Panc1 (cell line): ENCODE measurements around the gene PSMD1. TPM values are rescaled to one million over a fixed set of nuclear protein-coding genes. Genes with fewer than 3 reads are reported as not detected.

Source experiments
- ATAC-seq: fragments of 200-7000 bp; cut with Tn5 transposase; 2 replicates; pipeline ENCODE4 v1.9.1; 2020; ENCODE audit warnings: mild to moderate bottlenecking, moderate library complexity
- BruUV-seq: library from RNA; stranded (reverse); fragments of 400-500 nt; replicated peaks from 2 replicates; lab custom pipeline; 2021; lab: Mats Ljungman, UMichigan
- CTCF ChIA-PET: fragments of 300-600 bp; sonication (Branson Sonifier 250); formaldehyde crosslinking; loops from one replicate; lab custom pipeline; 2022; ENCODE audit warnings: antibody characterized with exemption; lab: Charles Lee
- POLR2A ChIA-PET: fragments of 300-600 bp; sonication (Branson Sonifier 250); formaldehyde crosslinking; loops from one replicate; lab custom pipeline; 2022; ENCODE audit warnings: antibody characterized with exemption; lab: Charles Lee
- DNase-seq: peaks from one replicate; pipeline ENCODE4 v3.0.0-alpha.2; 2010; ENCODE audit warnings: low read depth, low spot score
- H3K27ac ChIP-seq: 2 replicates; pipeline ENCODE4 v1.5.1; 2011; ENCODE audit warnings: mild to moderate bottlenecking, low read length, inconsistent platforms
- H3K27me3 ChIP-seq: fragments of 200-500 bp; sonication (Bioruptor generic); 2 replicates; pipeline ENCODE4 v1.6.0; 2014; ENCODE audit warnings: low read length, inconsistent platforms; ENCODE audit not compliant: control insufficient read depth, insufficient read depth
- H3K36me3 ChIP-seq: fragments of 200-500 bp; sonication (Bioruptor generic); 2 replicates; pipeline ENCODE4 v1.5.1; 2014; ENCODE audit warnings: inconsistent platforms, mild to moderate bottlenecking, low read length, moderate library complexity; ENCODE audit not compliant: control insufficient read depth, insufficient read depth
- H3K4me1 ChIP-seq: 2 replicates; pipeline ENCODE4 v1.5.1; 2011; ENCODE audit warnings: inconsistent platforms, mild to moderate bottlenecking, low read length, moderate library complexity; ENCODE audit not compliant: control insufficient read depth, insufficient read depth
- H3K4me3 ChIP-seq, 2 experiments: 2 replicates each; pipeline ENCODE4 v1.5.1; 2011 to 2012; ENCODE audit warnings: low read depth in 2 of 2, low read length in 2 of 2, mild to moderate bottlenecking in 2 of 2, inconsistent platforms in 1 of 2, moderate library complexity in 1 of 2
- H3K9me3 ChIP-seq: fragments of 200-500 bp; sonication (Bioruptor generic); 2 replicates; pipeline ENCODE4 v1.5.1; 2014; ENCODE audit warnings: low read depth, mild to moderate bottlenecking, inconsistent platforms, low read length, moderate library complexity; ENCODE audit not compliant: control insufficient read depth, insufficient read depth
- POLR2AphosphoS5 ChIP-seq: IDR thresholded peaks from 2 replicates; pipeline ENCODE4 v1.6.1; 2012; ENCODE audit warnings: mild to moderate bottlenecking, low read depth, low read length, moderate library complexity
- SIN3A ChIP-seq: IDR thresholded peaks from 2 replicates; pipeline ENCODE4 v1.6.1; 2012; ENCODE audit warnings: low read depth, mild to moderate bottlenecking, low read length, moderate library complexity, borderline replicate concordance; ENCODE audit not compliant: insufficient read depth
- TCF7L2 ChIP-seq: IDR thresholded peaks from 2 replicates; pipeline ENCODE4 v1.6.1; 2011; ENCODE audit warnings: mild to moderate bottlenecking, low read depth, low read length, inconsistent platforms
- in situ Hi-C: cut with HindIII; loops from 2 replicates; pipeline ENCODE4 v1.10.0; 2016; ENCODE audit warnings: low sequenced_read_pairs, low pct_unique_long_range_greater_than_20kb
- intact Hi-C: fragments of 100-400 bp; cut with micrococcal nuclease; formaldehyde crosslinking; loops from one replicate; pipeline ENCODE4 v1.10.0; 2022; ENCODE audit not compliant: unreplicated experiment
- total RNA-seq: library from RNA; stranded (reverse); gene quantifications from one replicate; pipeline ENCODE4 v1.2.1, GENCODE V29; 2021; ENCODE audit not compliant: unreplicated experiment
- TF ChIP-seq, protein P1 (sequence below), 2 experiments: IDR thresholded peaks; 2 replicates each; pipeline ENCODE4 v1.6.1; 2011 to 2012; ENCODE audit warnings: low read depth in 2 of 2, control low read depth in 1 of 2, low read length in 1 of 2, mild to moderate bottlenecking in 1 of 2, moderate library complexity in 1 of 2; ENCODE audit not compliant: insufficient read depth in 1 of 2
- TF ChIP-seq, protein P2 (sequence below): fragments of 450-650 bp; IDR thresholded peaks from 2 replicates; pipeline ENCODE4 v1.5.1; 2017; ENCODE audit warnings: mild to moderate bottlenecking

Gene PSMD1
- total RNA-seq, 1 experiment from 2014 or later: 146 TPM

DNA sequence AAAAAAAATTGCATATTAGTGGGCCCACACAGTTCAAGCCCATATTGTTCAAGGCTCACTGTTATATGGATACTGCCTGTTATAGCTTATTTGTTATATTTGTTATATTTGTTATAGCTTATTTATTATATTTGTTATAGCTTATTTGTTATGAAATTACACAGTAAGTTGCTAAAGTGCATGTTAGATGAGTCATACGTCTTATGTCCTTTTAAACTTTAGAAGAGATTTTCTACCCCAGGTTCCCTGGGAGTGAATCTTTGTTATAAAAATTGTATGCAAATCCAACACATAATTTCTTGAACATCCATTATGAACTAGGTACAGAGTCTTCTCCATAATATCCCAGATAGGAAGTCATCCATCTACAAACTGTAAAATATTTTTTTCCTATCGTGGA is 46.1 kb downstream of the PSMD1 start:
- no TSS peak for BruUV-seq
- Histone ChIP-seq H3K9me3 (peaks cover 8% of the 10 kb centered on the region; the same call in 1 of the 2 replicates), H3K4me3 (no peak overlapping the region), H3K4me1 (no peaks in the 10 kb centered on the region), H3K27me3 (no peaks in the 10 kb centered on the region), H3K36me3 (peaks cover 11% of the 10 kb centered on the region), H3K27ac (no peak overlapping the region)
- ChIA-PET POLR2A (no interaction called here), CTCF (no interaction called here)
- DNase-seq (no peak), ATAC-seq (no peak)
- intact Hi-C loops: loop anchor here (10.0 kb wide), 1 partner anchor 92 kb away; the partner anchor contains the start of gene ARMC9
- no peak for TF ChIP-seq TCF7L2
- TF ChIP-seq, protein P1, sequence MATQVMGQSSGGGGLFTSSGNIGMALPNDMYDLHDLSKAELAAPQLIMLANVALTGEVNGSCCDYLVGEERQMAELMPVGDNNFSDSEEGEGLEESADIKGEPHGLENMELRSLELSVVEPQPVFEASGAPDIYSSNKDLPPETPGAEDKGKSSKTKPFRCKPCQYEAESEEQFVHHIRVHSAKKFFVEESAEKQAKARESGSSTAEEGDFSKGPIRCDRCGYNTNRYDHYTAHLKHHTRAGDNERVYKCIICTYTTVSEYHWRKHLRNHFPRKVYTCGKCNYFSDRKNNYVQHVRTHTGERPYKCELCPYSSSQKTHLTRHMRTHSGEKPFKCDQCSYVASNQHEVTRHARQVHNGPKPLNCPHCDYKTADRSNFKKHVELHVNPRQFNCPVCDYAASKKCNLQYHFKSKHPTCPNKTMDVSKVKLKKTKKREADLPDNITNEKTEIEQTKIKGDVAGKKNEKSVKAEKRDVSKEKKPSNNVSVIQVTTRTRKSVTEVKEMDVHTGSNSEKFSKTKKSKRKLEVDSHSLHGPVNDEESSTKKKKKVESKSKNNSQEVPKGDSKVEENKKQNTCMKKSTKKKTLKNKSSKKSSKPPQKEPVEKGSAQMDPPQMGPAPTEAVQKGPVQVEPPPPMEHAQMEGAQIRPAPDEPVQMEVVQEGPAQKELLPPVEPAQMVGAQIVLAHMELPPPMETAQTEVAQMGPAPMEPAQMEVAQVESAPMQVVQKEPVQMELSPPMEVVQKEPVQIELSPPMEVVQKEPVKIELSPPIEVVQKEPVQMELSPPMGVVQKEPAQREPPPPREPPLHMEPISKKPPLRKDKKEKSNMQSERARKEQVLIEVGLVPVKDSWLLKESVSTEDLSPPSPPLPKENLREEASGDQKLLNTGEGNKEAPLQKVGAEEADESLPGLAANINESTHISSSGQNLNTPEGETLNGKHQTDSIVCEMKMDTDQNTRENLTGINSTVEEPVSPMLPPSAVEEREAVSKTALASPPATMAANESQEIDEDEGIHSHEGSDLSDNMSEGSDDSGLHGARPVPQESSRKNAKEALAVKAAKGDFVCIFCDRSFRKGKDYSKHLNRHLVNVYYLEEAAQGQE (IDR thresholded peaks at IDR 0.05; ENCODE audit: insufficient read depth in 1 of 2, low read depth in 2 of 2, low read length in 1 of 2): no peak
- TF ChIP-seq SIN3A: no peak
- TF ChIP-seq, protein P2, sequence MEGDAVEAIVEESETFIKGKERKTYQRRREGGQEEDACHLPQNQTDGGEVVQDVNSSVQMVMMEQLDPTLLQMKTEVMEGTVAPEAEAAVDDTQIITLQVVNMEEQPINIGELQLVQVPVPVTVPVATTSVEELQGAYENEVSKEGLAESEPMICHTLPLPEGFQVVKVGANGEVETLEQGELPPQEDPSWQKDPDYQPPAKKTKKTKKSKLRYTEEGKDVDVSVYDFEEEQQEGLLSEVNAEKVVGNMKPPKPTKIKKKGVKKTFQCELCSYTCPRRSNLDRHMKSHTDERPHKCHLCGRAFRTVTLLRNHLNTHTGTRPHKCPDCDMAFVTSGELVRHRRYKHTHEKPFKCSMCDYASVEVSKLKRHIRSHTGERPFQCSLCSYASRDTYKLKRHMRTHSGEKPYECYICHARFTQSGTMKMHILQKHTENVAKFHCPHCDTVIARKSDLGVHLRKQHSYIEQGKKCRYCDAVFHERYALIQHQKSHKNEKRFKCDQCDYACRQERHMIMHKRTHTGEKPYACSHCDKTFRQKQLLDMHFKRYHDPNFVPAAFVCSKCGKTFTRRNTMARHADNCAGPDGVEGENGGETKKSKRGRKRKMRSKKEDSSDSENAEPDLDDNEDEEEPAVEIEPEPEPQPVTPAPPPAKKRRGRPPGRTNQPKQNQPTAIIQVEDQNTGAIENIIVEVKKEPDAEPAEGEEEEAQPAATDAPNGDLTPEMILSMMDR: no peak
- TF ChIP-seq POLR2AphosphoS5: no peak
- in situ Hi-C loops: no loop called here

DNA sequence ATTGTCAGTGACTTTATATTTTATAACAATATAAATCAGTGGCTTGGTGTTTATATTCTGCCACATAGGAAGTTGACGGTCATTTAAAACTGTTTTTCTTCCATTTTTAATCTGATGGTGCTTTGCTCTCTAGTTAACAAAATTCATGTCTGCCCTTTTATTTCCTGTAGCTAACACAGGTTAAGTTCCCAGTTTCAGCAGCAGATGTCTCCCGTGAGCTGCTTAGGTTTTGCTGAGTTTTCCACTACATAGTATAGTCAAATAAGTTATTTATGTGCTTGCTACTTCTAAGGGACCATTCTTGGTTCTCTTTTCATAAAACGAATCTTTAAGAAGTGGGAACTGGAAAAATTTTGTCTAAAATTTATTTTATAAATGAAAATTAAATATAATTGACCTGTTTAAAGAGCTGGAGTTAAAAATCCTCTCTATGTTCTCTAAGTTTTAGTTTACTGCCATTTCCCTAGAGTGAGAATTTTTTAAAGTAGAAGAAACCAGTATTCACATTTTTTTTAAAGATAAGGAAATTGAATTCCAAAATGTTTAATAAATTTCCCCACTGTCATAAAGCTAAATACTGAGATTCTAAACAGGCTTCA is 47.5 kb downstream of the PSMD1 start:
- Histone ChIP-seq H3K4me3 (no peak overlapping the region), H3K36me3 (peaks cover 18% of the 10 kb centered on the region; the same call in 1 of the 2 replicates), H3K4me1 (no peaks in the 10 kb centered on the region), H3K9me3 (peaks cover 6% of the 10 kb centered on the region; the same call in 1 of the 2 replicates), H3K27me3 (no peaks in the 10 kb centered on the region), H3K27ac (no peak overlapping the region)
- POLR2A ChIA-PET: no interaction called here
- peak; percentile 63 for DNase-seq
- in situ Hi-C loops: no loop called here
- no TSS peak for BruUV-seq
- no peak for TF ChIP-seq TCF7L2
- TF ChIP-seq, protein P2: peak; percentile 78; the same call in 1 of the 2 replicates
- ATAC-seq: peak; percentile 87
- intact Hi-C loops: loop anchor here (10.0 kb wide), 1 partner anchor 91 kb away; the partner anchor contains the start of gene ARMC9
- CTCF ChIA-PET: interaction anchor here (1.0 to 1.2 kb wide), 2 partner anchors 21 to 296 kb away, joined by 3 to 5 read pairs; no protein-coding TSS in a partner anchor
